DOHH2 (cell line): ENCODE measurements around the gene INPPL1.

Experiments
- H3F3A ChIP-seq: fragments of 200-600 bp; sonication (generic), shearing (Covaris generic); 2 replicates; pipeline ENCODE4 v1.6.0; 2016; ENCODE audit warnings: antibody characterized with exemption, mild to moderate bottlenecking; ENCODE audit not compliant: control insufficient read depth, insufficient read depth
- H3K27ac ChIP-seq: fragments of 200-600 bp; sonication (generic); 2 replicates; pipeline ENCODE4 v1.5.1; 2014; ENCODE audit warnings: low read depth, mild to moderate bottlenecking, low read length, moderate library complexity
- H3K27me3 ChIP-seq: fragments of 200-600 bp; sonication (generic); 2 replicates; pipeline ENCODE4 v1.6.1; 2014; ENCODE audit warnings: mild to moderate bottlenecking, low read length, mixed read lengths; ENCODE audit not compliant: control insufficient read depth
- H3K36me3 ChIP-seq: fragments of 200-600 bp; sonication (generic); 2 replicates; pipeline ENCODE4 v1.6.1; 2014; ENCODE audit warnings: mild to moderate bottlenecking, low read length, moderate library complexity, mixed read lengths; ENCODE audit not compliant: control insufficient read depth
- H3K4me1 ChIP-seq: fragments of 200-600 bp; sonication (generic); 2 replicates; pipeline ENCODE4 v1.6.1; 2014; ENCODE audit warnings: mild to moderate bottlenecking, low read length, mixed read lengths; ENCODE audit not compliant: control insufficient read depth
- H3K4me2 ChIP-seq: fragments of 200-600 bp; sonication (generic); 2 replicates; pipeline ENCODE4 v1.6.0; 2014; ENCODE audit warnings: mild to moderate bottlenecking, low read length, moderate library complexity
- H3K4me3 ChIP-seq: fragments of 200-600 bp; sonication (generic); 2 replicates; pipeline ENCODE4 v1.5.1; 2014; ENCODE audit warnings: mild to moderate bottlenecking, low read length, mixed read lengths
- H3K79me2 ChIP-seq: fragments of 200-600 bp; sonication (generic); 2 replicates; pipeline ENCODE4 v1.6.1; 2014; ENCODE audit warnings: mild to moderate bottlenecking, low read length, mixed read lengths; ENCODE audit not compliant: control insufficient read depth
- H3K9me2 ChIP-seq: fragments of 200-600 bp; sonication (generic); replicated peaks from 2 replicates; pipeline ENCODE4 v1.6.1; 2014; ENCODE audit warnings: mild to moderate bottlenecking, low read length, mixed read lengths; ENCODE audit not compliant: control insufficient read depth
- H3K9me3 ChIP-seq: fragments of 200-600 bp; sonication (generic); 2 replicates; pipeline ENCODE4 v1.6.1; 2014; ENCODE audit warnings: antibody characterized with exemption, low read length, mixed read lengths; ENCODE audit not compliant: control insufficient read depth, insufficient read depth
- H4K20me1 ChIP-seq: fragments of 200-600 bp; sonication (generic); 2 replicates; pipeline ENCODE4 v1.6.0; 2014; ENCODE audit warnings: low read depth, mild to moderate bottlenecking, antibody characterized with exemption, low read length, moderate library complexity; ENCODE audit not compliant: control insufficient read depth, insufficient read depth
- CTCF ChIP-seq: fragments of 200-600 bp; sonication (generic); IDR thresholded peaks from one replicate; pipeline ENCODE4 v1.5.1; 2014; ENCODE audit warnings: antibody characterized with exemption, mild to moderate bottlenecking, low read depth, low read length; ENCODE audit not compliant: poor library complexity, severe bottlenecking
- EZH2phosphoT487 ChIP-seq: fragments of 200-600 bp; sonication (generic); IDR thresholded peaks from 2 replicates; pipeline ENCODE4 v1.6.1; 2017; ENCODE audit warnings: borderline replicate concordance, mild to moderate bottlenecking, antibody characterized with exemption, low read length, moderate library complexity, mixed read lengths

Gene INPPL1

GRCh38 chr11:72234920-72235319 lies 10.4 kb downstream of the INPPL1 start:
- peaks cover 85% of the 10 kb centered on the region for H3K36me3 ChIP-seq
- H3K4me3 ChIP-seq, result no peak overlapping the region
- H3F3A ChIP-seq, result peaks cover 8% of the 10 kb centered on the region
- TF ChIP-seq EZH2phosphoT487 (no peak), CTCF (no peak)
- H3K9me2 ChIP-seq, result no peaks in the 10 kb centered on the region
- no peaks in the 10 kb centered on the region for H3K9me3 ChIP-seq
- peaks cover 10% of the 10 kb centered on the region for H3K27me3 ChIP-seq
- peaks cover 3% of the 10 kb centered on the region; the same call in 1 of the 2 replicates for H3K4me1 ChIP-seq
- no peak overlapping the region for H3K27ac ChIP-seq
- H3K4me2 ChIP-seq, result no peak overlapping the region
- no peaks in the 10 kb centered on the region for H3K79me2 ChIP-seq
- H4K20me1 ChIP-seq, result peaks cover 9% of the 10 kb centered on the region; the same call in 1 of the 2 replicates

DNA sequence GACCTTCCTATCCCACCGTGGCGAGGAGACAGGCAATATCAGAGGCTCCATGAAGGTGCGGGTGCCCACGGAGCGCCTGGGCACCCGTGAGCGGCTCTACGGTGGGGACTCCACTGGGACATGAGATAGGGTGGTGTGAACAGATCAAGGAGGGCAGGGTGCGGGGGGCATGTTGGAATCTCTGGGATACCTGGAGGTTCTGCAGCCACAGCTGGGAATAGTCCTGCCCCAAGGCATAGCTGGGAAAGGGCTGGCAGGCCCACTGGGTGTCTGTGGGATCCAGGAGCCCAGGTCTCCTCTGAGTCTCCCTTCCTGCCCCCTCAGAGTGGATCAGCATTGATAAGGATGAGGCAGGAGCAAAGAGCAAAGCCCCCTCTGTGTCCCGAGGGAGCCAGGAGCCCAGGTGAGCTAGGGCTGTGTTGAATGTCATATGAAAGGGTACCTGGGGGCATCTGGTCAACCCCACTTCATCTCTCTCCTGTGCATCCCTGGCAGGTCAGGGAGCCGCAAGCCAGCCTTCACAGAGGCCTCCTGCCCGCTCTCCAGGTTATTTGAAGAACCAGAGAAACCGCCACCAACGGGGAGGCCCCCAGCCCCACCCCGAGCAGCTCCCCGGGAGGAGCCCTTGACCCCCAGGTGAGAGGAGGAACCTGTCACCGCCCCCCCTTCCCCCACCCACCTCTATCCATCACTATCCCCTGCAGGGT lies 10.9 kb downstream of the INPPL1 start:
- H4K20me1 ChIP-seq, result peaks cover 9% of the 10 kb centered on the region; the same call in 1 of the 2 replicates

GRCh38 chr11:72236083-72236697 lies 11.6 kb downstream of the INPPL1 start:
- no peak overlapping the region for H3K4me3 ChIP-seq
- H4K20me1 ChIP-seq, result peaks cover 9% of the 10 kb centered on the region; the same call in 1 of the 2 replicates
- H3K36me3 ChIP-seq, result peaks cover 72% of the 10 kb centered on the region
- H3K27me3 ChIP-seq, result peaks cover 23% of the 10 kb centered on the region
- peaks cover 3% of the 10 kb centered on the region; the same call in 1 of the 2 replicates for H3K4me1 ChIP-seq
- H3K9me3 ChIP-seq, result no peaks in the 10 kb centered on the region
- no peaks in the 10 kb centered on the region for H3K9me2 ChIP-seq
- peaks cover 8% of the 10 kb centered on the region for H3F3A ChIP-seq
- H3K27ac ChIP-seq, result no peak overlapping the region
- no peak overlapping the region for H3K4me2 ChIP-seq
- no peaks in the 10 kb centered on the region for H3K79me2 ChIP-seq
- TF ChIP-seq EZH2phosphoT487 (no peak), CTCF (no peak)

More for the DNA sequence above, 10.9 kb downstream of the INPPL1 start:
- Histone ChIP-seq H3K4me3 (no peak overlapping the region), H3K79me2 (no peaks in the 10 kb centered on the region), H3K9me3 (no peaks in the 10 kb centered on the region), H3K27me3 (peaks cover 16% of the 10 kb centered on the region), H3K27ac (no peak overlapping the region), H3K9me2 (no peaks in the 10 kb centered on the region), H3K4me2 (no peak overlapping the region), H3K36me3 (peaks cover 79% of the 10 kb centered on the region), H3K4me1 (peaks cover 3% of the 10 kb centered on the region; the same call in 1 of the 2 replicates), H3F3A (peaks cover 8% of the 10 kb centered on the region)
- no peak for TF ChIP-seq CTCF
- no peak for TF ChIP-seq EZH2phosphoT487
